DOHH2 (cell line): ENCODE results near the gene ARCN1.
A peak's percentile ranks its signal among the peaks of the same experiment; 100 is the strongest.

Experiments used
- H3F3A ChIP-seq: fragments of 200-600 bp; sonication (generic), shearing (Covaris generic); 2 replicates; pipeline ENCODE4 v1.6.0; 2016; ENCODE audit warnings: antibody characterized with exemption, mild to moderate bottlenecking; ENCODE audit not compliant: control insufficient read depth, insufficient read depth
- H3K27ac ChIP-seq: fragments of 200-600 bp; sonication (generic); 2 replicates; pipeline ENCODE4 v1.5.1; 2014; ENCODE audit warnings: low read depth, mild to moderate bottlenecking, low read length, moderate library complexity
- H3K27me3 ChIP-seq: fragments of 200-600 bp; sonication (generic); 2 replicates; pipeline ENCODE4 v1.6.1; 2014; ENCODE audit warnings: mild to moderate bottlenecking, low read length, mixed read lengths; ENCODE audit not compliant: control insufficient read depth
- H3K36me3 ChIP-seq: fragments of 200-600 bp; sonication (generic); 2 replicates; pipeline ENCODE4 v1.6.1; 2014; ENCODE audit warnings: mild to moderate bottlenecking, low read length, moderate library complexity, mixed read lengths; ENCODE audit not compliant: control insufficient read depth
- H3K4me1 ChIP-seq: fragments of 200-600 bp; sonication (generic); 2 replicates; pipeline ENCODE4 v1.6.1; 2014; ENCODE audit warnings: mild to moderate bottlenecking, low read length, mixed read lengths; ENCODE audit not compliant: control insufficient read depth
- H3K4me2 ChIP-seq: fragments of 200-600 bp; sonication (generic); 2 replicates; pipeline ENCODE4 v1.6.0; 2014; ENCODE audit warnings: mild to moderate bottlenecking, low read length, moderate library complexity
- H3K4me3 ChIP-seq: fragments of 200-600 bp; sonication (generic); 2 replicates; pipeline ENCODE4 v1.5.1; 2014; ENCODE audit warnings: mild to moderate bottlenecking, low read length, mixed read lengths
- H3K79me2 ChIP-seq: fragments of 200-600 bp; sonication (generic); 2 replicates; pipeline ENCODE4 v1.6.1; 2014; ENCODE audit warnings: mild to moderate bottlenecking, low read length, mixed read lengths; ENCODE audit not compliant: control insufficient read depth
- H3K9me2 ChIP-seq: fragments of 200-600 bp; sonication (generic); replicated peaks from 2 replicates; pipeline ENCODE4 v1.6.1; 2014; ENCODE audit warnings: mild to moderate bottlenecking, low read length, mixed read lengths; ENCODE audit not compliant: control insufficient read depth
- H3K9me3 ChIP-seq: fragments of 200-600 bp; sonication (generic); 2 replicates; pipeline ENCODE4 v1.6.1; 2014; ENCODE audit warnings: antibody characterized with exemption, low read length, mixed read lengths; ENCODE audit not compliant: control insufficient read depth, insufficient read depth
- H4K20me1 ChIP-seq: fragments of 200-600 bp; sonication (generic); 2 replicates; pipeline ENCODE4 v1.6.0; 2014; ENCODE audit warnings: low read depth, mild to moderate bottlenecking, antibody characterized with exemption, low read length, moderate library complexity; ENCODE audit not compliant: control insufficient read depth, insufficient read depth
- CTCF ChIP-seq: fragments of 200-600 bp; sonication (generic); IDR thresholded peaks from one replicate; pipeline ENCODE4 v1.5.1; 2014; ENCODE audit warnings: antibody characterized with exemption, mild to moderate bottlenecking, low read depth, low read length; ENCODE audit not compliant: poor library complexity, severe bottlenecking
- EZH2phosphoT487 ChIP-seq: fragments of 200-600 bp; sonication (generic); IDR thresholded peaks from 2 replicates; pipeline ENCODE4 v1.6.1; 2017; ENCODE audit warnings: borderline replicate concordance, mild to moderate bottlenecking, antibody characterized with exemption, low read length, moderate library complexity, mixed read lengths

ARCN1 gene

GRCh38 chr11:118607401-118608359 is 35.5 kb downstream of the ARCN1 start, which contains the start of gene PHLDB1:
Gene PHLDB1, plus strand, starts transcription at chr11:118607615. Its CDS starts 6,222 bp downstream, at chr11:118613837.
- H3K4me3 ChIP-seq, result peak within 1 kb of the TSS; percentile 67
- no peaks in the 10 kb centered on the region; the same call in 1 of the 2 replicates for H3K36me3 ChIP-seq
- peaks cover 50% of the 10 kb centered on the region for H3K27me3 ChIP-seq
- peak within 1 kb of the TSS; percentile 84 for H3K4me2 ChIP-seq
- TF ChIP-seq EZH2phosphoT487, result no peak; the same call in 1 of the 2 replicates
- peak; percentile 64 for TF ChIP-seq CTCF
- no peak within 1 kb of the TSS for H3K27ac ChIP-seq
- H3F3A ChIP-seq, result peaks cover 15% of the 10 kb centered on the region
- H3K79me2 ChIP-seq, result no peaks in the 10 kb centered on the region
- no peaks in the 10 kb centered on the region for H3K9me3 ChIP-seq
- H3K4me1 ChIP-seq, result peaks cover 38% of the 10 kb centered on the region
- H3K9me2 ChIP-seq, result no peaks in the 10 kb centered on the region
- no peaks in the 10 kb centered on the region for H4K20me1 ChIP-seq

- Histone ChIP-seq H3K27ac (no peak overlapping the region), H3K36me3 (no peaks in the 10 kb centered on the region), H3K4me3 (peak overlapping the region; percentile 67), H4K20me1 (no peaks in the 10 kb centered on the region), H3F3A (peaks cover 12% of the 10 kb centered on the region), H3K9me2 (no peaks in the 10 kb centered on the region), H3K79me2 (no peaks in the 10 kb centered on the region), H3K4me2 (peak overlapping the region; percentile 84), H3K9me3 (no peaks in the 10 kb centered on the region), H3K4me1 (peaks cover 38% of the 10 kb centered on the region), H3K27me3 (peaks cover 57% of the 10 kb centered on the region)
- TF ChIP-seq CTCF, result no peak
- TF ChIP-seq EZH2phosphoT487, result no peak
These were observed 36.4 kb downstream of the ARCN1 start for GRCh38 chr11:118608360-118609227.

- peak overlapping the region; percentile 84 for H3K4me2 ChIP-seq
- no peaks in the 10 kb centered on the region for H4K20me1 ChIP-seq
- H3K36me3 ChIP-seq, result no peaks in the 10 kb centered on the region
- no peaks in the 10 kb centered on the region for H3K79me2 ChIP-seq
- peak overlapping the region; percentile 67 for H3K4me3 ChIP-seq
- H3K9me3 ChIP-seq, result no peaks in the 10 kb centered on the region
- H3F3A ChIP-seq, result peaks cover 7% of the 10 kb centered on the region; the same call in 1 of the 2 replicates
- no peaks in the 10 kb centered on the region for H3K9me2 ChIP-seq
- H3K27me3 ChIP-seq, result peaks cover 61% of the 10 kb centered on the region
- H3K4me1 ChIP-seq, result peaks cover 38% of the 10 kb centered on the region
- H3K27ac ChIP-seq, result no peak overlapping the region
- TF ChIP-seq CTCF (no peak), EZH2phosphoT487 (peak; percentile 80; the same call in 1 of the 2 replicates)
These were observed 37.4 kb downstream of the ARCN1 start for GRCh38 chr11:118609380-118610224.
